Activated naive CD8-positive, alpha-beta T cell treated with anti-CD3 and anti-CD28 coated beads for 36 hours (primary cell): Measurements from ENCODE around the gene XAF1. TPM values are rescaled to one million over a fixed set of nuclear protein-coding genes. Genes with fewer than 3 reads are reported as not detected.
A peak's percentile ranks its signal among the peaks of the same experiment; 100 is the strongest.

ENCODE experiments used
- DNase-seq: peaks from one replicate; pipeline ENCODE4 v3.0.0; 2021
- H3K27ac Mint-ChIP-seq: one replicate; pipeline ENCODE4 v1.8.0; 2022; ENCODE audit warnings: mild to moderate bottlenecking, moderate library complexity, mixed read lengths
- H3K27me3 Mint-ChIP-seq: one replicate; pipeline ENCODE4 v1.8.0; 2022; ENCODE audit warnings: mild to moderate bottlenecking, mixed read lengths
- H3K36me3 Mint-ChIP-seq: one replicate; pipeline ENCODE4 v1.8.0; 2021; ENCODE audit warnings: mild to moderate bottlenecking, mixed read lengths
- H3K4me1 Mint-ChIP-seq: one replicate; pipeline ENCODE4 v1.8.0; 2021; ENCODE audit warnings: mixed read lengths
- H3K4me3 Mint-ChIP-seq: one replicate; pipeline ENCODE4 v1.8.0; 2022; ENCODE audit warnings: mild to moderate bottlenecking, moderate library complexity, mixed read lengths
- H3K9me3 Mint-ChIP-seq: one replicate; pipeline ENCODE4 v1.8.0; 2022; ENCODE audit warnings: mixed read lengths
- total RNA-seq, 2 experiments: library from RNA; stranded (reverse); gene quantifications; one replicate each; pipeline ENCODE4 v1.2.3, GENCODE V29; 2021

The XAF1 gene
- total RNA-seq, 2 experiments from 2014 or later = 54.0 to 54.1 TPM

DNA sequence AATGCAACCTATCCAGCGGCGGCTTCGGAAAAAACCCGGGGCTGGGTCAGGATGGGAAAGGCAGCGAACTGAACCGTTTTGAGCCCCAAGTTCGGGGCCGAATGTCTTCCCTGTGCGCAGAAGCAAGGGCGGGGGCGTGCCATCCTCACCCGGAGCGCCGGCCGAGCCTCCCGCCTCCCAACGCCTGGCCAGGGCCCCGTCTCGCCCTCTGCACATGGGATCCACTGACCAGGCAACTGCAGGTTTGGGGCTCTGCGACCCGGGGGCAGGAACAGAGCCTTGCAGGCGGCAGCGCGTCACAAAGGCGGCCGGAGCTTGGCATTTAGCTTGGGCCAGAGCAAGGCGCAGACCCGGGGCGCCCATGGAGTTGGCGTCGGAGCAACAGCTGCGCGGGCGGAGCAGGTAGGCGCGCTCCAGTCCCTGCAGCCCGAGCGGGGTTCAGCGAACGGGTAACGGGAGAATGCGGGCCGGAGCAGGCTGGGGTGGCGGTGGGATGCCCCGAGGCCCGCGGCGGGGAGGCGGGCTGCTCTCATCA, 20.1 kb downstream of the XAF1 start, which contains the start of gene FBXO39:
Gene FBXO39, plus strand, starts transcription at position 345 of the 535 bp plus-strand sequence. CDS start 3,654 bp downstream, outside the sequence.
- Mint-ChIP-seq H3K4me3 (no peak within 1 kb of the TSS), H3K27ac (no peak within 1 kb of the TSS), H3K9me3 (peaks cover 28% of the 10 kb centered on the region), H3K4me1 (peaks cover 2% of the 10 kb centered on the region), H3K27me3 (peaks cover 65% of the 10 kb centered on the region), H3K36me3 (peaks cover 46% of the 10 kb centered on the region)
- DNase-seq = no peak

DNA sequence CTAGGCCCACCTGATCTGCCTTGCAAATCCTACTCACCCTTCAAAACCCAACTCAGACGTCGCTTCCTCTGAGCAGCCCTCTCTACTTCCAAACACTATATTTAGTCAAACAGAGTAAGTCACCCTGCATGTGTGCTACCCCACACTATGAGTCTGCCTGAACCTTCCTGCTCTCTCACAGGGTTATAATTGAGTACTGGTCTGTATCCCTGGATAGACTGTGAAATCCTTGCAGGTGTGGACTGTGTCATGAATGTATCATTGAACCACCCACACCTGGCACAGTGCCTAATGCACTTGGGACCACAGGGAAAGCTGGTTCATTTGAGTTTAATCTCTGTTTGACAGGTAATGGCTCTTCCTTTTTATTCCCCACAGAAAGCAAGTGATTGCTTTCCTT, 23.6 kb downstream of the XAF1 start:
- Mint-ChIP-seq H3K9me3 (peaks cover 22% of the 10 kb centered on the region), H3K4me1 (peaks cover 4% of the 10 kb centered on the region), H3K4me3 (no peak overlapping the region), H3K27ac (no peak overlapping the region), H3K36me3 (peaks cover 14% of the 10 kb centered on the region), H3K27me3 (peaks cover 93% of the 10 kb centered on the region)
- DNase-seq = no peak

DNA sequence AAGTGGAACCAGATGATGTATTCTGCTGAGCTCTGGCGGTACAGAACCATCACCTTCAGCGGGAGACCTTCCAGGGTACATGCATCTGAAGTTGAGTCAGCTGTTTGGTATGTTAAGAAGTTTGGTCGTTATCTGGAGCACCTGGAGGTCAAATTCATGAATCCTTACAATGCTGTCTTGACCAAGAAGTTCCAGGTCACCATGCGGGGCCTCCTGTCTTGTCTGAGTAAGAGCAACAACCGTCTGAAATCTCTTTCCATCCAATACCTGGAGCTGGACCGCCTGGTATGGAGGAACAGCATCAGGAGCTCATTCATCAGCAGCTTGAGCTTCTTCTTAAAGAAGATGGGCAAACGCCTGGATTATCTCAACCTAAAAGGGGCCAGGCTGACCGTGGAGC, 24.2 kb downstream of the XAF1 start:
- Mint-ChIP-seq H3K4me3 (no peak overlapping the region), H3K27me3 (peaks cover 90% of the 10 kb centered on the region), H3K36me3 (peaks cover 10% of the 10 kb centered on the region), H3K27ac (no peak overlapping the region), H3K9me3 (peaks cover 17% of the 10 kb centered on the region), H3K4me1 (peaks cover 4% of the 10 kb centered on the region)
- DNase-seq = no peak

DNA sequence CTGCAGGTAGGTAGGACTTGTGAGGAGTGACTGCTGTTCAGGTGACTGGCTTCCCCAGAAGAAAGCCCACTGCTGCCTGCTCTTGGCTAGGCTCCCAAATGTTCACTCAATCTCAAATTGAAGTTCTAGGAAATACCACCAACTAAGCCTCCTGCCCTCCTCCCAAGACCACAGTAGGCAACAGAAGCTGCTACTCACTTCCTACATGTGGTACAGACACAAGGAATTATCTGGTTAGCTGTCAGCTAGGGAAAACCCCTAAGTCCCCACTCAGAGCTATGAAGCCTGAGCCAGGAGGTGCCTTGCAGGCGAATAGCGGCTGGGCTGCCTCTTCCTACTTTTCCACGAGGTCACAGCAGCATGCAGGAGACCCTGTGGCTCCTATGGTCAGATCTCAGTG, 25.0 kb downstream of the XAF1 start:
- Mint-ChIP-seq H3K27ac (no peak overlapping the region), H3K4me3 (no peak overlapping the region), H3K36me3 (peaks cover 7% of the 10 kb centered on the region), H3K27me3 (peaks cover 87% of the 10 kb centered on the region), H3K4me1 (peaks cover 4% of the 10 kb centered on the region), H3K9me3 (peaks cover 15% of the 10 kb centered on the region)
- DNase-seq = peak; percentile 19

DNA sequence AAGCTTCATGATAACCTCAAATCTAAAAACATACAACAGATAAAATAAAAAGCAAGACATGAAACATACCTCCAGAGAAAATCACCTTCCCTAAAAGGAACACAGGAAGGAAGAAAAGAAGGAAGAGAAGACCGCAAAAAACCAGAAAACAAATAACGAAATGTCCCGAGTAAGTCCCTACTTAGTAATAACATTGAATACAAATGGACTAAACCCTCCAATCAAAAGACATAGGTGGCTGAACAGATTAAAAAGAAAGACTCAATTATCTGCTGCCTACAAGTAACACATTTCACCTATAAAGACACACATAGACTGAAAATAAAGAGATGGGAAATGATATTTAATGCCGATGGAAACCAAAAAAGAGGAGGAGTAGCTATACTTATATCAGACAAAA, 26.4 kb downstream of the XAF1 start:
- Mint-ChIP-seq H3K36me3 (peaks cover 3% of the 10 kb centered on the region), H3K9me3 (peaks cover 11% of the 10 kb centered on the region), H3K27ac (no peak overlapping the region), H3K4me1 (peaks cover 4% of the 10 kb centered on the region), H3K27me3 (peaks cover 89% of the 10 kb centered on the region), H3K4me3 (no peak overlapping the region)
- no peak for DNase-seq

DNA sequence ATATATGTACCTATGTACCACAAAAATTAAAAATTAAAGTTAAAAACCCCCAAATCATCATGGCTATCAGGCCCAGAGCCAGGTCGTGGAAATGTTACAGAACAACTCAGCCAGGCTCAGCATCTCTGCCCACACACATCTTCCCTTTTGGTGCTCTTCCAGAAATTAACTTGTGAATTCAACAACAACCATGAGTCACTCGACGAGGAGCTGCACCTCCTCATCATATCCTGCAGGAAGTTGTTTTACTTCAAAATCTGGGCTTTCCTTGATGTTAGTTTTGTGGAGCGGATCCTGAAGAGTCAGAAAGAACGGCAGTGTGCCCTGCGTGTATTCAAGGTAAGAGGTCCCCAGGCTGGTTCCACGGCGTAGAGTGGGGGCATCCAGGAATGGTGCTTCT, 30.8 kb downstream of the XAF1 start:
- Mint-ChIP-seq H3K27ac (no peak overlapping the region), H3K36me3 (peaks cover 1% of the 10 kb centered on the region), H3K4me1 (no peaks in the 10 kb centered on the region), H3K9me3 (peaks cover 11% of the 10 kb centered on the region), H3K27me3 (peaks cover 78% of the 10 kb centered on the region), H3K4me3 (no peak overlapping the region)
- no peak for DNase-seq

DNA sequence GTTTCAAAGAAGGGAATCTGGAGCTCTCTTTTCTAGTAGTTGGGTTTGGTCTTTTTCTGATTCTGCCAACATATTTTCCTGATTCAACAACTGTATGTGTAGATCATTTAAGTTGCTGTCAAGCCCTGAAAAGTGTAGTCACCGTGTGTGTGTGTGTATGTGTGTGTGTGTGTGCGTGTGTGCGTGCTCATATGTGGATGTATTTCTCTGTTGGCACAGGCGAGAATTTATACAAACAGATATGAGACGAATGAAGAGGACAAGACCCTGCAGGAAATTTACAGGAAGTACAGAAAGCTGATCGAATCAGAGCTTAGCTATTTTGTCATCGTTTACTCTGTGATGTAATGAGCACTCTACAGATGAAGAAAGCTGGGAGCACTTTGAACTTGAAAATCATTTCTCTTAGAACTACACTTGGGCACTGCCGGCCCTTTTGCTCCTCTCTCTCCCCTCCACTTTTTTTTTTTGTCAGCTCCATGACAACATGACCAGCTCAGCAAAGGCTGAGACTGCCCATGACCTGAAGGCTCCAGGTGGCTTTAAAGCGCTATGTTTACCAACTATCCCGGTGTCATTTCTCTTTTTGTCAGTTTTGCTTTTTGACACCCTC, 31.3 kb downstream of the XAF1 start:
- H3K4me1 Mint-ChIP-seq = no peaks in the 10 kb centered on the region
- no peak overlapping the region for H3K27ac Mint-ChIP-seq
- H3K27me3 Mint-ChIP-seq = peaks cover 75% of the 10 kb centered on the region
- peaks cover 9% of the 10 kb centered on the region for H3K9me3 Mint-ChIP-seq
- H3K4me3 Mint-ChIP-seq = no peak overlapping the region
- no peak for DNase-seq
- no peaks in the 10 kb centered on the region for H3K36me3 Mint-ChIP-seq

DNA sequence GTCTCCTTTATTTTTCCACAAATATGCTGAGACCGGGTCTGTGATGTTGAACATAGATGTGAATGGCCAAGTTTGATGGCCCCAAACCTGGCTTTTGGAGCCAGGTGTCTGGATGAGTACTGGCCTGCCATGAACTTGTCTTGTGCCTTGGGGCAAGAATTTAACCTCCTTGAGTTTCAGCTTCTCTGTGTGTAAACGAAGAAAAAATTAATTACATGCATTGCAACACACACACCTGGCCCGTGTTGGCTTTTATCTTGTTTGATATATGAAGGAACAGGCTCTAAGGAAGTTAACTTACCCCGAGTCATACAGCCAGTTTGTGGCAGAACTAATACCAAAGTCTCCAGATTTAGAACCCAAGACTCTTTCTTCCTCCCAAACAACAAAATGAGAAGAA, 33.3 kb downstream of the XAF1 start:
- Mint-ChIP-seq H3K36me3 (no peaks in the 10 kb centered on the region), H3K4me3 (no peak overlapping the region), H3K27me3 (peaks cover 73% of the 10 kb centered on the region), H3K9me3 (no peaks in the 10 kb centered on the region), H3K4me1 (peaks cover 5% of the 10 kb centered on the region), H3K27ac (no peak overlapping the region)
- no peak for DNase-seq

DNA sequence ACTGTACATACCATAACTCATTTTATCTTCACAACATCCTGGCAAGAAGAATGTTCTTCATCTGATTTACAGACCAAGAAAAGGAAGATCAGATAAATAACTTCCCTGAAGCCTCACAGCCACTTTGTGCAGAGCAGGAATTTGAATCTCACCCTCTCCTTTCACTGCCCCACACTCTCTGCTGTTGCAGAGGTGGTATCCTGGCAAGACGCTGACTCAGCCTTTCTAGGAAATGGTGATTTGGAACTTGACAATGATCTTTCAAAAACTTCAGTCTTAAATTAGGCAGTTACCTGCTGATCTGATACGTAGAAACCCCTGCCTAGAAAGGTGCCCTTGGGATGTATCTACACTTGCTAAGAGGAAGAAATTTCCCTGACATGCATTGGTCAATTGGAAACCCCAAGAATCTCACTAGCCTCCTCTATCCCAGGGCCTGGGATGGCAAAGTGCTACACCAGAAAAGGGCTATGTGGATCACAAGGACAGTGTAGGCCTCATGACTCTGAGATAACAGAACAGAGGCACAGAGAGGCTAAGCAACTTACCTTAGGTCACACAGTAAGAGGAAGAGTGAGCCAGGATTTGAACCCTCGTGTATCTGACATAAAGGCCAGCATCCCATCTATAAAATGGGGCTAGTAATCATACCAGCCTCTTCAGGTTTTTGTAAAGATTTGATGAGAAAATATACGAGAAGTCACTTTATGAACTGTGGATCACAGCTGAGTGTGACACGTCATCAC, 38.1 kb downstream of the XAF1 start:
- peaks cover 31% of the 10 kb centered on the region for H3K27me3 Mint-ChIP-seq
- no peak overlapping the region for H3K4me3 Mint-ChIP-seq
- H3K36me3 Mint-ChIP-seq = no peaks in the 10 kb centered on the region
- H3K9me3 Mint-ChIP-seq = no peaks in the 10 kb centered on the region
- H3K4me1 Mint-ChIP-seq = peaks cover 5% of the 10 kb centered on the region
- H3K27ac Mint-ChIP-seq = no peak overlapping the region
- no peak for DNase-seq

DNA sequence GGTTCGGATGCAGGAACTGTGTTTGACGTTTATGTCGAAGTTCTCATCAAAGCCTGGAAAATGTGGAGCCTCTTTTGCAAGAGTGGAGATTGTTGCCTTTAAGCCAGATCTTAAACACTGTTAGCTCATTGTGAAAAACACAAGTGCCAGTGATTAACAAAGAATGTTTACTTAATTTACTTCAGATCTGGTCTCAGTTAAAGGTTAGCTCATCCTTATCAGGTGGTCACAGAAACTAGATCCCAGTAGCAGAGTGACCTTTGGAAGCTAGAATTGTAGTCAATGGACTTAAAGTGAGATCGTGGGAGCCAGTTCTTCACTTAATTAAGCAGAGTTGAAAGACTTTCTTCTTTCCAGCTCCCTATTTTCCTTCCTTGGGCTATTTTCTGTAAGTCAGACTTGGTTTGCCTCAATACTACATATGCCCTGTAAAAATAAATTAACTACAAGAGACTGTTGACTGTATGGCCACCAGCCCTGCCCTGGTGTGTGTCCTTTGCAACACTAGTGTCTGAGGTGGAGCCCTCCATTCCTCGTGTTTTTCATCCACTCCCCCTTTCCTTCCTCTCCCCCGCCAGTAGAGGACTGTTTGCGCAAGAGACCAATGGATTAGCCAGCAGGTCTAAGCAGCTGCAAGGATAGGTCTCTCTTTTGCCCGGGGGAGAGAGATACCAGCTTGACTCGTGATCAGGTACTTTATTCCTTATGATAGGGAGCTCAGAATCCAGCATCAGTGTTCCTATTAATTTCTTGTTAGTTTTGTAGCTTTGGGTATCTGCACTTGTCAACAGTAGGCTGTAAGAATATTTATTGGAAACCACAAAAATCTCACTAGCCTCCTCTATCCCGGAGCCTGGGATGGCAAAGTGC, 40.4 kb downstream of the XAF1 start:
- no peak for DNase-seq
- Mint-ChIP-seq H3K36me3 (no peaks in the 10 kb centered on the region), H3K4me3 (no peak overlapping the region), H3K27me3 (peaks cover 17% of the 10 kb centered on the region), H3K9me3 (no peaks in the 10 kb centered on the region), H3K27ac (no peak overlapping the region), H3K4me1 (peaks cover 5% of the 10 kb centered on the region)

DNA sequence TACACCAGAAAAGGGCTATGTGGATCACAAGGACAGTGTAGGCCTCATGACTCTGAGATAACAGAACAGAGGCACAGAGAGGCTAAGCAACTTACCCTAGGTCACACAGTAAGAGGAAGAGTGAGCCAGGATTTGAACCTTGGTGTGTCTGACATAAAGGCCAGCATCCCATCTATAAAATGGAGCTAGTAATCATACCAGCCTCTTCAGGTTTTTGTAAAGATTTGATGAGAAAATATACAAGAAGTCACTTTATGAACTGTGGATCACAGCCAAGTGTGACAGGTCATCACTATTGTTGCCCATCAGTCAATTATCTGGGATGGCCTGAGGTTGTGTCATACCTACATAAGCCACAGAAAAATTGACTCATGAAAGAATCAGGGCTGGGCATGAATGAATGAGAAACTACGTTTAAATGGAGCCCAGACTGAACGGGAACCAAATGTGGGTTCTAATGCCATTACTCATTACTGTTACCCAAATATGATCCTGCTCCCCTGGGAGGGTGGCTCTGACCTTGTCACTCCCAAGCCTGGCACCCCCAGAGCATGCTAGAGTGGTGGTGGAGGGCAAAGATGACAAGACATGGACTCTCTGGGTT, 41.1 kb downstream of the XAF1 start:
- peaks cover 5% of the 10 kb centered on the region for H3K4me1 Mint-ChIP-seq
- H3K27me3 Mint-ChIP-seq = peaks cover 17% of the 10 kb centered on the region
- H3K4me3 Mint-ChIP-seq = no peak overlapping the region
- no peaks in the 10 kb centered on the region for H3K9me3 Mint-ChIP-seq
- H3K36me3 Mint-ChIP-seq = no peaks in the 10 kb centered on the region
- no peak for DNase-seq
- no peak overlapping the region for H3K27ac Mint-ChIP-seq

DNA sequence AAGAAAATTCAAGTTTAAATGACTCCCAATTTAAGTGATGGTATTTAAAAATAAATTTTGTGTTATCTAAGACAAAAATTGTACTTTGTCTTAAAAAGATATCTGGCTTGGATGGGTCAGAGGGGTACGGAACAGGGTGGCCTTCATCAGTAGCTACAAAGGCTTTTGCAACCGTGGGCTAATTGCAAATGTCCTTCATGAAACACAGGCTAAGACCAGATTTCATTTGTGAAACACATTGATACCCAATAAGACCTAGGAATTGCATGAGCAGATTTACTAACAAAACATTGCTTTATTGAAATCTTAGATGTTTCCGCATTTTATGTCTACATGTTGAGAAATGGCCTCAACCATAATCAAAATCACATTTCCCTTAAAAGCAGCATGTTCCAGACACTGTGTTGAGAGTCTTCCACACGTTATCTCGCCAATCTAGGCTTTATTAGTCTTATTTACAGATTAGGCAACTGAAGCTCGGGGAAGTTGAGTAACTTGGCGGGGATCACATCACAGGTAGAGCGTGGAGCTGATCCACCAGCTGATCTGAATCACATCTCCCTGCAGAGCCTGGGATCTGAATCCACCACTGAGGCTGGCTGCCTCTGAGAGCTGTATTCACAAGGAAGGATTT, 42.0 kb downstream of the XAF1 start:
- H3K4me3 Mint-ChIP-seq = no peak overlapping the region
- H3K27ac Mint-ChIP-seq = no peak overlapping the region
- no peak for DNase-seq
- peaks cover 5% of the 10 kb centered on the region for H3K4me1 Mint-ChIP-seq
- no peaks in the 10 kb centered on the region for H3K9me3 Mint-ChIP-seq
- H3K36me3 Mint-ChIP-seq = no peaks in the 10 kb centered on the region
- peaks cover 8% of the 10 kb centered on the region for H3K27me3 Mint-ChIP-seq

DNA sequence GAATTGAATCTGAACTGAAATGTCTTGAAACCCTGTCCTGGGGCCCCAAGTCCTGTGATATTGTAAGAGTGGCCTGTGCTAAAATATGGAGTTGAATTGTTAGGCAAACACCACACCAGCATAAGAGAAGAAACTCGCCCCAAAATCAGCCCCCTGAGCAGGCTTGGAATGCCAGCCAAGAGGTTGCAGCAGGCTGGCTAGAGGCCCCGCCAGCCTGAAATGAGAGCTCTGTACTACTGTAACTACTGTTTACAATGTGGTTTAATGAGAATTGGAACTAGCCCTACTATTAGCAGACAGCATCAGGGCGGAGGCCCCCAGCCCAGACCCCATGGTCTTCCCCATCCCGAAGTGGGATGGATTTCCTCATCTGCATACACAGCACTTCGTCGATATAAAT, 43.9 kb downstream of the XAF1 start:
- H3K4me1 Mint-ChIP-seq = no peaks in the 10 kb centered on the region

DNA sequence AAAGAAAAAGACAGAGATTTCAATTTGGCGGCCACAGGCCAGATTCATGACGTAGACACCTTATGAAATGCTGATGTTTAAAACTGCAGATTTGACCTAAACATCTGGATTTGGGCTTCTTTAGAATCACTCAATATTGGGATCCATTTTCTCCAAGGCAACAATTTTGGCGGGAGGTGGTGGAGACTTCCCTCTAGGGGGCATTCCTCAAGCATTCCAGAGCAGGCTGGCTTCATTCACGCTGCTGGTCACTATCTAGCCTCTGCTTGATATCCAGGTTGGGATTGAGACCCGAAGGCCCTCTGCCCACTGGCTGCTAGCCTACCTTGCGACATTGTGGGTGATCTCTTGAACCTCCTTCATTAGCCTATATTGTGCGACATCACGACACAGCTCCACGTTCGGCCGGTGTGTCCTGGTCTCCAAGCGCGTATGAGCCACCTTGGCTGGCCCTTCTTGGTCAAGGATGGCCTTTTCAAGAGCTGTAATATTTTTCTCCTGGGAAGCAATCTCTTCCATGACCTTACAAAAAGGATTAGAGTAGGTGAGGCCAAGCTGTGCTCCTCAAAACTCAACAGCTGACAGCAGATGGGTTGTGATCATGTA, 44.7 kb downstream of the XAF1 start:
- Mint-ChIP-seq H3K4me1 (no peaks in the 10 kb centered on the region), H3K27ac (no peak overlapping the region), H3K9me3 (no peaks in the 10 kb centered on the region), H3K36me3 (no peaks in the 10 kb centered on the region), H3K27me3 (peaks cover 5% of the 10 kb centered on the region), H3K4me3 (no peak overlapping the region)
- no peak for DNase-seq

More for the DNA sequence above, 43.9 kb downstream of the XAF1 start:
- DNase-seq = no peak
- H3K4me3 Mint-ChIP-seq = no peak overlapping the region
- H3K9me3 Mint-ChIP-seq = no peaks in the 10 kb centered on the region
- H3K27me3 Mint-ChIP-seq = no peaks in the 10 kb centered on the region
- no peaks in the 10 kb centered on the region for H3K36me3 Mint-ChIP-seq
- H3K27ac Mint-ChIP-seq = no peak overlapping the region
